HG03175 (cell line): Measurements from ENCODE around the gene SCN5A.

Experiments
- ATAC-seq: cut with Tn5 transposase; IDR thresholded peaks from one replicate; pipeline ENCODE4 v1.9.1; 2021; ENCODE audit warnings: mild to moderate bottlenecking, moderate library complexity; ENCODE audit not compliant: unreplicated experiment

Gene SCN5A

DNA sequence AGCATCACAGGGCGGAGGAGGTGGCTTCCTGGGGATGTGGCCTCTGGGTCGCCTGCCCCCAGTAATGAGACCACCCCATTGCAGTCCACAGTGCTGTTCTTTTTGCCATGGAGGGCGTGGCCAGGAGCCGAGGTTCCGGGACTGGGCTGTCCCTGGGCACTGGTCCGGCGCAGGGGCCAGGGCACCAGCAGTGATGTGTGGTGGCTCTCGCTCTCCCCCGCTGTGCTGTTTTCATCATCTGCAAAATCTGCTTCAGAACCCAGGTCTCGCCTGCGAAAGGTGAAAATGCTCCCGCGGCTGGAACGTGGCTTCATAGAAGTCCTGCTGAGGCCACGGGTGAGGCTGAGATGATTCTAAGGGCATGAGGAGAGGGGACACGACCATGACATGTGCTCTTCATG is 45.8 kb downstream of the SCN5A start:
- ATAC-seq = no peak

DNA sequence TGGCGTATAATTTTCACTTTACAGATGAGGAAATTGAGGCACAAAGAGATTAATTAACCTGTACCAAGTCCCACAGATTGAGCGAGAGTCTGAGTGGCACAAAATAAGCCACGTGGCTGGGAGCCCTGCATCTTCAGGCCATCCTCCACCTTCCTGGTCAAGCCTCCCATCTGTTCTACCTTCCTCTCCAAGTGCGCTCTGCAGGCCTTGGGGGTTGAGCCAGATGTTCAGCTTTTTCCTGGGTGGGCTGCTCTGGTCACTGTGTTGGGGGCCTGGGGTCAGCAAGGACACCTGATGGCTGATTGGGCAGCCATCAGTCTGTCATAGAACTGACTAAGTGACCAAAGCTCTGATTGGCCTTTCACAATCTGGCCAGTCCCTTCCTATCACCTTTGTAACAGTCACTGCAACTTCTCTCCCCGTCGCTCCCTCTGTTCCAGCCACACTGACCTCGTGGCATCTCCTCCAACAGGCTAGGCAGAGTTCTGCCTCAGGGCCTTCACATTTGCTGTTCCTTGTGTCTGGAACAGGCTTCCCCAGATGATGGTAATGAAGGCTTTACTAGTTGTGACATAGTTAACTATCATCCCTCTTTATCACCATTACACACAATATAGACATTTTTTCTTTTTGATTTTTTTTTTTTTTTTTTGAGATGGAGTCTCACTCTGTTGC is 46.8 kb downstream of the SCN5A start:
- ATAC-seq = no peak

- ATAC-seq = no peak
Measured at GRCh38 chr3:38601956-38602550, 47.4 kb downstream of the SCN5A start.

- ATAC-seq = no peak
Measured at GRCh38 chr3:38600551-38600950, 48.9 kb downstream of the SCN5A start.

- ATAC-seq = no peak
Measured at GRCh38 chr3:38599886-38600285, 49.6 kb downstream of the SCN5A start.

- ATAC-seq = no peak
Measured at GRCh38 chr3:38598791-38599190, 50.7 kb downstream of the SCN5A start.

GRCh38 chr3:38597502-38598060 is 51.9 kb downstream of the SCN5A start:
- no peak for ATAC-seq

DNA sequence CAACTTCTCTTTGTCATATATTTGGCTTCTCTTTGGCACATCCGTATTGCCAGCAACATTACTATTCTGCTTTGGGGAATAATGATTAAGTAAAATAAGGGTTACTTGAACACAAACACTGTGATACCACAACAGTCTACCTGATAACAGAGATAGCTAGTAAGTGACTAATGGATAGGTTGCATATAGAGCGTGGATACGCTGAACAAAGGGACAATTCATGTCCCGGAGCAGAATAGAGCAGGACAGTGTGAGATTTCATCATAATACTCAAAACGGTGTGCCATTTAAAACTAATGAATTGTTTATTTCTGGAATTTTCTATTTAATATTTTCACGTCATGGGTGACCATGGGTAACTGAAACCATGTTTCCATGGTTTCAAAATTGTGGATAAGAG is 54.1 kb downstream of the SCN5A start:
- ATAC-seq = no peak

DNA sequence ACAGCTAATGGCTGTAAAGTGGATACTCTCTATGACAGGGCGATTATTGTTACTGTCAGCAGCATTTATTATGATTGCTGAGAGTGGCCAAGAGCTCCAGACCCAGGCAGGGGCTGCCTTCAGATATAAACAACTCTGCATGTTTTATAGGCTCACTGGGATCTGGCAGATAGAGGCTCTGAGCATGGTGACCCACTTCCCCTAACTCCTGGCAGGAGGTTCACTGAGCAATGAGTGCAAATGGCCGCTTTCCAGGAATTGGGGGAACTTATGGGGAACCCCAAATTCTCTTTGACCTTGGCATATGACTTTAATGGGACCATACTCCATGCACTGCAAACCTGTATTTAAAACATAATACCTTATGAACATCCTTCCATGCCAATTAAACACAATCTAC is 59.0 kb downstream of the SCN5A start:
- ATAC-seq = no peak

GRCh38 chr3:38588995-38589937 is 60.2 kb downstream of the SCN5A start:
- ATAC-seq = no peak

DNA sequence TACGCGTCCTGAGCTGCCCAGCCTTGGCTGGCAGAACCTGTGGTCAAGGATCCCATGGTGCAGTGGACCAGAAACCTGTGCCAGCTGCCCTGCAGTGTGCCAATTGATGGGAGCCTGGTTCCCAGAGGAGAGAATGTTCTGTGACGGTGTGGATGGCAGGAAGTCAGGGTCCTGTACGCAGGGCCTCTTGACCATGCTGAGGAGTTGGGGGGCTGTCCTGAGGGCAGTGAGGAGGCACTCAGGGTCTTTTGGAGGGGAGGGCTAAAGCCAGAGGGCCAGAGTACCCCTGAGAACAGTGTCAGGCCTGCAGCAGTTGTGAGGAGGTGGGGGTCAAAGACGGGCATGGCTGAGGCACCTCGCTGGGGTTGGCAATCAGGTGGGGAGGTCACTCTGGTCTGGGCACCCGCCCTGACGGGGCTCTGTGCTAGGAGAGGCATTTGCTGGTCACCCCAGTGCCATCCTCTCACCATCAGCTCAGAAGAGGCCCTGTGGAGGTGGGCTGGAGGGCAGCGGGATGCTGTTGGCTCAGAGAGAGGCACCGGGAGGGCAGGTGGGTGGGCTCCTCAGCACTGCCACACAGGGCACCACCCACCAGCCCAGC is 61.0 kb downstream of the SCN5A start:
- ATAC-seq = no peak

DNA sequence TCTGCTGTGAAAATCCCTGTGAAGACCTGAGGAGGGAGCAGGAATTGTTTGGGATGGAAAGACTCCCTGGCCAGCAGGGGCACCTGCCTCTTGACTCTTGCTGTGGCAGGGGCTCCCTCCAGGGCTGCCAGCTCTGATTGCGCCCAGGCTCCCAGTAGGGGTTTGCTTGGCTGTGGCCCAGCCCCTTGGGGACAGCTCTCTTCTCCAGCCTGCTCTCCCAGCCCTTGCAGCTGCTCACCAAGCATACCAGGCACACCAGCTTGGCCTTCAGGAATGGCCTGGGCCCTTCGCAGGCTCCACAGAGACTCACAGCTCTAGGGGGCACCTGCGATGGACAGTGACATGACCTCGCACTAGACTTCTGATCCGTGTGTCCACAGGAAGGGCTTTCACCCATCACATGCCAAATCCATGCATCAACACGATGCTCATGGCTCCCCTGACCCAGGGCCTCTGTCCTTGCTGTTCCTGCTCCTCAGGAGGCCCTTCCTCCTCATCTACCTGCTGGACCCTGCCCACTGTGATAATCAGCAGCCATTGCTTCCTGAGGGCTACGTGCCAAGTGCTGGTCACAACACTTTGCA is 61.8 kb downstream of the SCN5A start:
- ATAC-seq = no peak

GRCh38 chr3:38586546-38587520 is 62.7 kb downstream of the SCN5A start:
- ATAC-seq = no peak

DNA sequence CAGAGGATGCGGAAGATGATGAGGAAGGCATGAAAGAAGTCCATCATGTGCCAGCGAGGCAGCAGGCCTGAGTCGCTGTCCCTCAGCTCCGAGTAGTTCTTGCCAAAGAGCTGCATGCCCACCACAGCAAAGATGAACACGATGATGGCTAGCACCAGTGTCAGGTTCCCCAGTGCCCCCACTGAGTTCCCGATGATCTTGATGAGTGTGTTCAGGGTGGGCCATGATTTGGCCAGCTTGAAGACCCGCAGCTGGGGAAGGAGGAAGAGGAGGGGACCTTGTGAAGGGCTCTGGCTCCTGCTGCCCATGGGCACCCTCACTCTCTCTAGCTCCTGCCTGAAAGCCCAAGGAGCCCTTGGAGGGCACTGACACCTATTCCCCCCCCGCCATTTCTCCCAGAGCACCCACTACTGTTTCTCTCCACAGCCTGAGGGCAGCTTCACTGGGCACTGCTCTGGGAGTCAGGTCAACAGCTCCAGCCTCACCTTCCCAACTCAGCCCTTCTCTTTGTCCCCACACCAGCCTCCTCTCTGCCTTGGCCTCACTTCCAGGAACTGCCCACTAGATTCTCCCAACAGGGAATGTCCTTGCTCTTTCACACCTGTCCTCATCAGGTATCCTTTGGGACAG is 63.6 kb downstream of the SCN5A start:
- no peak for ATAC-seq

DNA sequence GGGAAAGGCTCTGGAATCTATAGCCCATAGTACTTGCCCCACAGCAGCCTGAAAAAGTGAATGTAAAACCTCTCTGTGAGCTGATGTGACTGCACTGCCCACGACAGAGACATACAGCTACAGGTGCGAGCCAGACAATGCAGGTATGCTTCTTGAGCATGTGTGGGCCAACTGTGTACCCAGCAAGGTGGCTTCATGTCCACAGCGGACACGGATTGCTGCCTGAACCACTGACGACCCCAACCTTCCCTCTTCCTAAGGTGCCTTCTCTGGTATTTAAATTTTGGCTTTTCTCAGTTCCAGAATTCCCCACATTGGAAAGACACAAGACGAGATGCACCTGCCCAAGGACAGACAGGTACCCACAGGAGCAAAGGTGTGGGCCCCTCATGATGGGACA is 65.8 kb downstream of the SCN5A start:
- ATAC-seq = no peak

DNA sequence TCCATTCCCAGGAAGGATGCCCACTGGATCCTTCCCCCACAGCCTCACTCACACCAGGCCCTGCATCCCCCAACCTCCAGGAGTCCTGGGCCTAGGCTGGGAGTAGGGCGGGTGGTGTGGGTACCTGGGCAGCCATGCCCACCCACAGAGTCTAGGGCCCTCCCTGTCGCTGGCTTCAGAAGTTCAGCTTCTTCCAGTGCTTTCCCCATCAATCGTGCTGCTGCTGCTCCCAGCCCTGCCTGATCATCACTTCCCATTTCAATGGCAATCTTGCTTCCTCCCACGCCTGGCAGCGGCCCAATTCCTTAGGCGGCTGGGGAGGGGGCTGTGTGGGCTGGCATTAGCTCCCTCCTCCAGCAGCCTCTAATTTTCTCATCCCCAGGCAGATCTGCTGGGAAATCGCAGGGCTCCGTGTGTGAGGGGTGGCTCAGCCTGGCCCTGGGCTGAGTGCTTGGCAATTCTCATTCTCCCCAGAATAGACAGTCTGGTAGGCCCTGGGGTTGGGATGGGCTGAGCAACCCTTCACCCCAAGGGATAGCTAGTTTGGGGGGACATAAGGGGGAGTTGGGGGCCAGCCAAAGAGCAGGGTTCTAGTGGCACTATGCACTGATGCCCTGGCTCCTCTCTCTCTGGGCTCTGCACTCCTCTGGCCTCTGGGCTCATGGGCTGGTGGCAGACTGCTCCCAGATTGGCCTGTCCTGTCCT is 66.4 kb downstream of the SCN5A start:
- ATAC-seq = no peak

GRCh38 chr3:38582316-38582715 is 67.2 kb downstream of the SCN5A start:
- ATAC-seq = no peak

- ATAC-seq = no peak
Measured at GRCh38 chr3:38581774-38582173, 67.7 kb downstream of the SCN5A start.
